C4-2B (cell line): ENCODE results near the gene ZNF501.

Experiments
- H3K27ac ChIP-seq: fragments of 450-650 bp; 2 replicates; pipeline ENCODE4 v1.5.1; 2017
- ZFX ChIP-seq: fragments of 450-650 bp; IDR thresholded peaks from 2 replicates; pipeline ENCODE4 v1.6.1; 2017
- TF ChIP-seq, protein P1 (sequence below): fragments of 450-650 bp; conservative IDR thresholded peaks from 2 replicates; pipeline ENCODE4 v1.5.1; 2017; ENCODE audit warnings: mild to moderate bottlenecking

The ZNF501 gene

DNA sequence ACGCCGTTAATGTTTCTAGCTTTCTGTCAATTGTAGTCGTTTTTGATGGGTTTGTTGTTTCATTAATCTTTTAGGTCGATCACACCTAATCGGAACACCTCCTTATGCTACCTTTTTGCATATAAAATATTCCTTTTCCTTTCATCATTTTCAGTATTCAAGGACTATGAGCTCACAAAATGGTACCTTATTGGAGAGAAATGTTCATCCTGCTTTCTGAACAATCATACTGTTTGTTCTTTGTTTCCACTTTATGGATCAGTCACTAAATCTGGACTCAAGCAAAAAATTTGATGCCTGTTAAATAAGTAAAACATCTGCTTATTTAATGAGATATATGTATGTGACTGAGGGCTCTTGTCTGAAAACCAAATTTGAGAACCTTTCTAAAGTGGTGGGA, 33.3 kb downstream of the ZNF501 start:
- H3K27ac ChIP-seq, result no peak overlapping the region
- no peak for TF ChIP-seq ZFX
- TF ChIP-seq, protein P1, sequence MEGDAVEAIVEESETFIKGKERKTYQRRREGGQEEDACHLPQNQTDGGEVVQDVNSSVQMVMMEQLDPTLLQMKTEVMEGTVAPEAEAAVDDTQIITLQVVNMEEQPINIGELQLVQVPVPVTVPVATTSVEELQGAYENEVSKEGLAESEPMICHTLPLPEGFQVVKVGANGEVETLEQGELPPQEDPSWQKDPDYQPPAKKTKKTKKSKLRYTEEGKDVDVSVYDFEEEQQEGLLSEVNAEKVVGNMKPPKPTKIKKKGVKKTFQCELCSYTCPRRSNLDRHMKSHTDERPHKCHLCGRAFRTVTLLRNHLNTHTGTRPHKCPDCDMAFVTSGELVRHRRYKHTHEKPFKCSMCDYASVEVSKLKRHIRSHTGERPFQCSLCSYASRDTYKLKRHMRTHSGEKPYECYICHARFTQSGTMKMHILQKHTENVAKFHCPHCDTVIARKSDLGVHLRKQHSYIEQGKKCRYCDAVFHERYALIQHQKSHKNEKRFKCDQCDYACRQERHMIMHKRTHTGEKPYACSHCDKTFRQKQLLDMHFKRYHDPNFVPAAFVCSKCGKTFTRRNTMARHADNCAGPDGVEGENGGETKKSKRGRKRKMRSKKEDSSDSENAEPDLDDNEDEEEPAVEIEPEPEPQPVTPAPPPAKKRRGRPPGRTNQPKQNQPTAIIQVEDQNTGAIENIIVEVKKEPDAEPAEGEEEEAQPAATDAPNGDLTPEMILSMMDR, result no peak

DNA sequence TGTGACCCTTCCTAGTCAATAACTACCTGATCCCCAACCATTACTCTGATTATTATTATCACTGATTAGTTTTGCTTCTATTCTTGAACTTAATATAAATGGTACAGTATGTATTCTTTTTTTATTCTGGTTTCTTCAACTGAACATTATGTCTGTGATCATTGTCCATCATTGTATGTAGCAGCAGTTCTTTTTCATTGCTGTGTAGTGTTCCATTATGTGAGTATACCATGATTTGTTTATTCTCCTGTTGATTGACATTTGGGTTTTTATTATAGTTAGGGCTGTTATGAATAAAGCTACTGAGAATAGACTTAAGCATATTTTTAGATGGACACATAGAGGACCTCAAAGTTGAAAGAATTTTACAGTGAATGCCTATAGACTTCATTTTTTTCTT, 34.8 kb downstream of the ZNF501 start:
- TF ChIP-seq ZFX, result no peak
- TF ChIP-seq, protein P1, result no peak

DNA sequence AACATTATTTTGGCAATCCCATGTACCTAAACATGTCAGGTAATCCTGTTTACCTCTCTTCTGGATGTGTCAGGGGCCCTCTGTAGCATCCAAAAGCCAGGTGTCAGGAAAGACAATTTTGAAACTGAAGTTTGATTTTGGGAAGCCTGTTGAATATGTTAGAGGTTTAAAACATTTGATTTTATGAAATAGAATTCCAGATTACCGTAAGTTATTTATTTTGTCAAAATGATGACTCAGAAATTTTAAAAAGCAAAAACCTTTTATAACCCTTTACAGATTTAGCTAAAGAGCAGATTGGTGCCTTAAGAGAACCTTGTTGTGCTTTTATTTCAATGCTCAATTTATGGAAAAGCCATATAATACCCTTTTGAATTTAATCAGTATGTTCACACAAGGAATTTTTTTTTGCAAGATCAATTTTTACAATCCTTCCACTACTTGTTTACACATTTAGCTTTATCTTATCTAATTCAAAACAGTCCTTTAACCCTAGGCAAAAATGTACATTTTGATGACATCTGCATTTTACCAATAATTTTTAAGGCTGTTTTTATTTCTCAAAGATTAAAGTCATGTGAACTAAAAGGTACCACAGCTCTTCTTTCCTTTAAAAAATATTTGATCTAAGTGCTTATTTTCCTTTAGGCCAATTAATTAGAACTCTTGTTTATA, 42.1 kb downstream of the ZNF501 start:
- no peak overlapping the region for H3K27ac ChIP-seq
- TF ChIP-seq, protein P1, result no peak
- no peak for TF ChIP-seq ZFX

More for the DNA sequence above, 34.8 kb downstream of the ZNF501 start:
- no peak overlapping the region for H3K27ac ChIP-seq

DNA sequence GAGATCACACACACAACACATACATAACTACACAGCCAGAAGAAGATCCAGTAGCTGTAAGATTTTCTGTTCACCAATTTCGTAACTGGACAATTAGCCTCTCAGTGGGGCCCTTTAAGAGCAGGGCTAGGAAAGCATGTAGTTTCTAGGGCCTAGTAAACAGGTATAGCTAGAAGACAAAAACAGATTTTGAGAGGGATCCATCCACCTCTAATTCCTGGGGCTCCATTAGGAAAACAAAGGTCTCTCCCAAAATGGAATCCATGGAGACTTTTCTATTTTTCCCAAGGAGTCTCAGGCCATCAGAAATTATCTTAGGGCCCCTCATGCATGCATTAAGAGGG, 42.6 kb downstream of the ZNF501 start:
- no peak overlapping the region for H3K27ac ChIP-seq
- TF ChIP-seq, protein P1, result no peak
- TF ChIP-seq ZFX, result no peak

DNA sequence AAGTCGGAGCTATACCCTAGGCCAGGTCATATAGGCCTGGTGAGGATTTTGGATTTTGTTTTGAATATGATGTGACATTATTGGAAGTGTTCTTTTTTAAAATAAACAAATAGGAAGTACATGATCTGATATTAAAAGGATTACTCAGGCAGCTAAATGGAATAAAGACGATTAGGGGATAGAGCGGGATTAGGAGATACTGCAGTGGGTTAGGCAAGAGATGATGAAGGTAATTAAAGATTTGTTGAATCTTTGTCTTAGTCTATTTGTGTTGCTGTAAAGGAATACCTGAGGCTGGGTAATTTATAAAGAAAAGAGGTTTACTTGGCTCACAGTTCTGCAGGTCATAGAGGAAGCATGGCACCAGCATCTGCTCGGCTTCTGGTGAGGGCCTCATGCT, 53.5 kb downstream of the ZNF501 start:
- no peak for TF ChIP-seq ZFX
- TF ChIP-seq, protein P1, result no peak
- no peak overlapping the region for H3K27ac ChIP-seq
